Measurements from ENCODE around the gene TIMD4.

Gene TIMD4

GRCh38 chr5:156896546-156896945 is 66.5 kb downstream of the TIMD4 start:
- in situ Hi-C loops (cut with MboI; ENCODE audit: low sequenced_read_pairs, unreplicated experiment): no loop called here
- TF ChIP-seq, protein P1, sequence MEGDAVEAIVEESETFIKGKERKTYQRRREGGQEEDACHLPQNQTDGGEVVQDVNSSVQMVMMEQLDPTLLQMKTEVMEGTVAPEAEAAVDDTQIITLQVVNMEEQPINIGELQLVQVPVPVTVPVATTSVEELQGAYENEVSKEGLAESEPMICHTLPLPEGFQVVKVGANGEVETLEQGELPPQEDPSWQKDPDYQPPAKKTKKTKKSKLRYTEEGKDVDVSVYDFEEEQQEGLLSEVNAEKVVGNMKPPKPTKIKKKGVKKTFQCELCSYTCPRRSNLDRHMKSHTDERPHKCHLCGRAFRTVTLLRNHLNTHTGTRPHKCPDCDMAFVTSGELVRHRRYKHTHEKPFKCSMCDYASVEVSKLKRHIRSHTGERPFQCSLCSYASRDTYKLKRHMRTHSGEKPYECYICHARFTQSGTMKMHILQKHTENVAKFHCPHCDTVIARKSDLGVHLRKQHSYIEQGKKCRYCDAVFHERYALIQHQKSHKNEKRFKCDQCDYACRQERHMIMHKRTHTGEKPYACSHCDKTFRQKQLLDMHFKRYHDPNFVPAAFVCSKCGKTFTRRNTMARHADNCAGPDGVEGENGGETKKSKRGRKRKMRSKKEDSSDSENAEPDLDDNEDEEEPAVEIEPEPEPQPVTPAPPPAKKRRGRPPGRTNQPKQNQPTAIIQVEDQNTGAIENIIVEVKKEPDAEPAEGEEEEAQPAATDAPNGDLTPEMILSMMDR (IDR thresholded peaks at IDR 0.05; ENCODE audit: borderline replicate concordance, control extremely low read depth, extremely low read depth, insufficient read depth, missing control alignments): no peak

GRCh38 chr5:156893517-156893916 is 69.5 kb downstream of the TIMD4 start:
- in situ Hi-C loops (cut with MboI; ENCODE audit: low sequenced_read_pairs, unreplicated experiment): no loop called here
- DNase-seq (ENCODE audit: low spot score): no peak
- TF ChIP-seq, protein P1 (IDR thresholded peaks at IDR 0.05; ENCODE audit: borderline replicate concordance, control extremely low read depth, extremely low read depth, insufficient read depth, missing control alignments): no peak

More at GRCh38 chr5:156896546-156896945, 66.5 kb downstream of the TIMD4 start:
- no peak for DNase-seq (ENCODE audit: low spot score)

DNA sequence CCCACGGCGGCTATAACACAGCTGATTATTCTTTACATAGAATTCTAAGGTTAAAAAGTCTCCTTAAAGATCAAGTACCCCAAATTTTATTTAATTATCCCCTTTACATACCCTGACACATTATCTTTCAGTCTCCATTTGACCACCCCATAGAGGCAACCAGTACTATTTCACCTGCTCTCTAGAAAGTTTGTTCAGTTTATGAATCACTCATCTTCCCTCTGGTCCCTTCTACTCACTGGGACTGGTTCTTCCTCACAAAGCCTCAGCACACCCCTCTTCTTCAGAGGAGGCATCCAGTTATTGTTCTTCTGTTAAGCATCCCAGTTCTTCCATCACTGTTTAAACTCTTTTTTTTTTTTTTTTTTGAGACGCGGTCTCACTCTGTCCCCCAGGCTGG is 70.2 kb downstream of the TIMD4 start:
- no peak for DNase-seq (ENCODE audit: low spot score)
- in situ Hi-C loops (cut with MboI; ENCODE audit: low sequenced_read_pairs, unreplicated experiment): no loop called here
- TF ChIP-seq, protein P1 (IDR thresholded peaks at IDR 0.05; ENCODE audit: borderline replicate concordance, control extremely low read depth, extremely low read depth, insufficient read depth, missing control alignments): no peak

GRCh38 chr5:156892223-156892622 is 70.8 kb downstream of the TIMD4 start:
- DNase-seq (ENCODE audit: low spot score): no peak
- TF ChIP-seq, protein P1 (IDR thresholded peaks at IDR 0.05; ENCODE audit: borderline replicate concordance, control extremely low read depth, extremely low read depth, insufficient read depth, missing control alignments): no peak
- in situ Hi-C loops (cut with MboI; ENCODE audit: low sequenced_read_pairs, unreplicated experiment): no loop called here

- in situ Hi-C loops (cut with MboI; ENCODE audit: low sequenced_read_pairs, unreplicated experiment): no loop called here
- TF ChIP-seq, protein P1 (IDR thresholded peaks at IDR 0.05; ENCODE audit: borderline replicate concordance, control extremely low read depth, extremely low read depth, insufficient read depth, missing control alignments): no peak
- DNase-seq (ENCODE audit: low spot score): no peak
These were observed 74.5 kb downstream of the TIMD4 start for GRCh38 chr5:156888520-156888919.

- in situ Hi-C loops (cut with MboI; ENCODE audit: low sequenced_read_pairs, unreplicated experiment): no loop called here
- TF ChIP-seq, protein P1 (IDR thresholded peaks at IDR 0.05; ENCODE audit: borderline replicate concordance, control extremely low read depth, extremely low read depth, insufficient read depth, missing control alignments): no peak
- DNase-seq (ENCODE audit: low spot score): no peak
These were observed 79.6 kb downstream of the TIMD4 start for GRCh38 chr5:156883316-156883875.
